ENCODE data around the gene PTCD2. TPM values are rescaled to one million over a fixed set of nuclear protein-coding genes. Genes with fewer than 3 reads are reported as not detected.

PTCD2 gene
- total and polyA plus RNA-seq, 2 donors (not counting 3 experiments of a cell fraction or from before 2014, with no cell fraction given), result 4.3 to 6.7 TPM

DNA sequence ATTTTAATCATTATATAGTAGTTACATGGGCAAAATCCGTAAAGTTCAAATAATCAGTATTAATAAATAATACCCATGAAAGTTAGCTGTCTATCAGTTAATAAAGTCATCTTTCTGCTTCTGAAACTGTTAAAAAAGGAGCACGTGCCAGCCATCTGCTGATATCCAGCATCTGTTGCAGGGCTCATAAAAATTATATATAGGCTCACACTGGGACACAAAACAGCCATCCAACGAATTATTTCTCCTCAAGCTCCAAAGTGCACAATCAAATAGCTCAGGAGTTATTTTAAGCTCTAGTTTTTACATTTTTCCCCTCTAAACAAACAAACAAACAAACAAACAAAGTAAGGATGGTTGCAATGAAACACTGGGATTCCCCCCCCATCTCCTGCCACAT is 48.5 kb upstream of the PTCD2 start:
- Histone ChIP-seq H3K9ac (replicated peaks; ENCODE audit: extremely low read depth, insufficient read depth, low read length) (no peak overlapping the region), H3K9me1 (replicated peaks; ENCODE audit: control insufficient read depth, extremely low read depth, insufficient read depth, low read length) (no peaks in the 10 kb centered on the region), H3K4me2 (ENCODE audit: insufficient read depth, low read length) (no peak overlapping the region), H2AFZ (ENCODE audit: low read depth, low read length) (no peak overlapping the region), H3K36me3 (ENCODE audit: control insufficient read depth in 2 of 2, extremely low read depth in 1 of 2, insufficient read depth in 2 of 2, low read length in 2 of 2) (no peaks in the 10 kb centered on the region), H3K79me2 (ENCODE audit: control insufficient read depth, insufficient read depth, low read length) (peaks cover 13% of the 10 kb centered on the region), H4K20me1 (replicated peaks; ENCODE audit: control insufficient read depth, extremely low read depth, insufficient read depth, low read length) (no peaks in the 10 kb centered on the region), H3K4me1 (ENCODE audit: control insufficient read depth, extremely low read depth, insufficient read depth, low read length) (peaks cover 2% of the 10 kb centered on the region), H3K27ac (ENCODE audit: insufficient read depth, low read depth, low read length) (no peak overlapping the region), H3K9me3 (replicated peaks; ENCODE audit: control insufficient read depth, insufficient read depth, low read length) (no peaks in the 10 kb centered on the region), H3K27me3 (ENCODE audit: control insufficient read depth in 2 of 2, insufficient read depth in 2 of 2, low read length in 2 of 2) (no peaks in the 10 kb centered on the region), H3K4me3 (replicated peaks in 1 of 3; ENCODE audit: insufficient read depth in 1 of 3, low read depth in 1 of 3, low read length in 3 of 3) (no peak overlapping the region)
- POLR2A ChIA-PET, result no interaction called here
- intact Hi-C loops (cut with micrococcal nuclease) (no loop called here), dilution Hi-C loops (cut with MboI; ENCODE audit: extremely low pct_ligation_motif_present, low sequenced_read_pairs) (no loop called here)
- CTCF ChIA-PET, result interaction anchor here (0.9 to 2.0 kb wide), 7 partner anchors 8 to 488 kb away, joined by 3 to 9 read pairs (median 4); no protein-coding TSS in a partner anchor
- no TSS peak for BruUV-seq (replicated peaks)
- no peak for TF ChIP-seq MYC (IDR thresholded peaks at IDR 0.05; ENCODE audit: low read depth, low read length)
- TF ChIP-seq POLR2AphosphoS5 (IDR thresholded peaks at IDR 0.05; ENCODE audit: insufficient read depth, low read depth, low read length), result no peak
- TF ChIP-seq, protein P1, sequence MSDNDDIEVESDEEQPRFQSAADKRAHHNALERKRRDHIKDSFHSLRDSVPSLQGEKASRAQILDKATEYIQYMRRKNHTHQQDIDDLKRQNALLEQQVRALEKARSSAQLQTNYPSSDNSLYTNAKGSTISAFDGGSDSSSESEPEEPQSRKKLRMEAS (IDR thresholded peaks at IDR 0.05; ENCODE audit: insufficient read depth, insufficient read length), result no peak
- no peak for TF ChIP-seq GATA2 (IDR thresholded peaks at IDR 0.05; ENCODE audit: insufficient read depth, insufficient read length, low read depth, low read length)
- TF ChIP-seq, protein P2, sequence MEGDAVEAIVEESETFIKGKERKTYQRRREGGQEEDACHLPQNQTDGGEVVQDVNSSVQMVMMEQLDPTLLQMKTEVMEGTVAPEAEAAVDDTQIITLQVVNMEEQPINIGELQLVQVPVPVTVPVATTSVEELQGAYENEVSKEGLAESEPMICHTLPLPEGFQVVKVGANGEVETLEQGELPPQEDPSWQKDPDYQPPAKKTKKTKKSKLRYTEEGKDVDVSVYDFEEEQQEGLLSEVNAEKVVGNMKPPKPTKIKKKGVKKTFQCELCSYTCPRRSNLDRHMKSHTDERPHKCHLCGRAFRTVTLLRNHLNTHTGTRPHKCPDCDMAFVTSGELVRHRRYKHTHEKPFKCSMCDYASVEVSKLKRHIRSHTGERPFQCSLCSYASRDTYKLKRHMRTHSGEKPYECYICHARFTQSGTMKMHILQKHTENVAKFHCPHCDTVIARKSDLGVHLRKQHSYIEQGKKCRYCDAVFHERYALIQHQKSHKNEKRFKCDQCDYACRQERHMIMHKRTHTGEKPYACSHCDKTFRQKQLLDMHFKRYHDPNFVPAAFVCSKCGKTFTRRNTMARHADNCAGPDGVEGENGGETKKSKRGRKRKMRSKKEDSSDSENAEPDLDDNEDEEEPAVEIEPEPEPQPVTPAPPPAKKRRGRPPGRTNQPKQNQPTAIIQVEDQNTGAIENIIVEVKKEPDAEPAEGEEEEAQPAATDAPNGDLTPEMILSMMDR (IDR thresholded peaks at IDR 0.05; ENCODE audit: extremely low read depth in 1 of 2, insufficient read depth in 1 of 2, low read depth in 1 of 2, low read length in 2 of 2), result no peak
- TF ChIP-seq POLR2A (IDR thresholded peaks at IDR 0.05; ENCODE audit: low read depth, low read length), result no peak
- no peak for TF ChIP-seq FOS (IDR thresholded peaks at IDR 0.05; ENCODE audit: borderline replicate concordance, insufficient read depth, low read length)
- TF ChIP-seq EZH2 (IDR thresholded peaks at IDR 0.05; ENCODE audit: borderline replicate concordance, low read depth, low read length, severe bottlenecking), result no peak
- TF ChIP-seq JUN (IDR thresholded peaks at IDR 0.05; ENCODE audit: borderline replicate concordance, insufficient read depth, insufficient read length, low read depth), result no peak
- no peak for DNase-seq (ENCODE audit: low read depth, low spot score)
- FAIRE-seq, result no peak
